GM10248 (cell line): ENCODE measurements around the gene SDHA.
"Not testable (repeated sequence)": the region's sequence is repeated elsewhere in the genome, so short reads cannot be mapped to it uniquely, and the experiment has no call there.

Experiments
- CTCF ChIA-PET: fragments of 300-600 bp; sonication (Branson Sonifier 250); formaldehyde crosslinking; extraction: SDS; loops from one replicate; lab custom pipeline; 2021; ENCODE audit warnings: antibody characterized with exemption; lab: Yijun Ruan, JAX
- POLR2A ChIA-PET: fragments of 350-650 bp; sonication (Branson Sonifier 250); formaldehyde crosslinking; extraction: SDS; loops from one replicate; lab custom pipeline; 2020; ENCODE audit warnings: antibody characterized with exemption; lab: Yijun Ruan, JAX
- DNase-seq: peaks from one replicate; pipeline ENCODE4 v3.0.0; 2012; ENCODE audit errors: extremely low spot score
- TF ChIP-seq, protein P1 (sequence below): IDR thresholded peaks from 2 replicates; pipeline ENCODE4 v1.5.1; 2012; ENCODE audit warnings: mild to moderate bottlenecking, low read depth; ENCODE audit errors: extremely low read depth, missing control alignments, control extremely low read depth

SDHA gene

GRCh38 chr5:231661-232060, 13.5 kb downstream of the SDHA start:
- TF ChIP-seq, protein P1, sequence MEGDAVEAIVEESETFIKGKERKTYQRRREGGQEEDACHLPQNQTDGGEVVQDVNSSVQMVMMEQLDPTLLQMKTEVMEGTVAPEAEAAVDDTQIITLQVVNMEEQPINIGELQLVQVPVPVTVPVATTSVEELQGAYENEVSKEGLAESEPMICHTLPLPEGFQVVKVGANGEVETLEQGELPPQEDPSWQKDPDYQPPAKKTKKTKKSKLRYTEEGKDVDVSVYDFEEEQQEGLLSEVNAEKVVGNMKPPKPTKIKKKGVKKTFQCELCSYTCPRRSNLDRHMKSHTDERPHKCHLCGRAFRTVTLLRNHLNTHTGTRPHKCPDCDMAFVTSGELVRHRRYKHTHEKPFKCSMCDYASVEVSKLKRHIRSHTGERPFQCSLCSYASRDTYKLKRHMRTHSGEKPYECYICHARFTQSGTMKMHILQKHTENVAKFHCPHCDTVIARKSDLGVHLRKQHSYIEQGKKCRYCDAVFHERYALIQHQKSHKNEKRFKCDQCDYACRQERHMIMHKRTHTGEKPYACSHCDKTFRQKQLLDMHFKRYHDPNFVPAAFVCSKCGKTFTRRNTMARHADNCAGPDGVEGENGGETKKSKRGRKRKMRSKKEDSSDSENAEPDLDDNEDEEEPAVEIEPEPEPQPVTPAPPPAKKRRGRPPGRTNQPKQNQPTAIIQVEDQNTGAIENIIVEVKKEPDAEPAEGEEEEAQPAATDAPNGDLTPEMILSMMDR: no peak
- ChIA-PET POLR2A (no interaction called here), CTCF (interaction anchor here (0.8 kb wide), 1 partner anchor 13 kb away, joined by 3 read pairs; the partner anchor contains the start of genes CCDC127 and SDHA)
- DNase-seq: no peak

GRCh38 chr5:233426-233825, 15.3 kb downstream of the SDHA start:
- POLR2A ChIA-PET, DNase-seq: not testable (repeated sequence)
- CTCF ChIA-PET: interaction anchor here (1.3 to 1.5 kb wide), 2 partner anchors 11 to 51 kb away, joined by 3 read pairs; no protein-coding TSS in a partner anchor

DNA sequence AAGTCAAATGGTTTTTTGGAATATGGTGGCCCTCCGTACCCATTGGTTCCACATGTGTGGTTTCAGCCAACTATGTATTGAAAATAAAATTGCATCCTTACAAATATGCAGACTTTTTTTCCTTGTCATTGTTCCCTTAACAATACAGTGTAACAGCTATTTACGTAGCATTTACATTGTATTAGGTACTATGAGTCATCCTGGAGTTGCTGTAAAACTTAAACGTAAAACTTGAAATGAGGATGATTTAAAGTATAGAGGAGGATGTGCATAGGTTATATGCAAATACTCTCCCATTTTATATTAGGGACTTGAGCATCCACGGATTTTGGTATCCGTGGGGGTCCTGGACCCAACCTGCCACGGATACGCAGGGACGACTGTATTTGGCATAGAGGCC, 16.3 kb downstream of the SDHA start:
- TF ChIP-seq, protein P1: no peak
- POLR2A ChIA-PET: interaction anchor here (0.6 to 0.7 kb wide), 2 partner anchors 121 to 275 kb away, joined by 4 read pairs; no protein-coding TSS in a partner anchor
- DNase-seq: no peak
- CTCF ChIA-PET: no interaction called here

GRCh38 chr5:235527-235926, 17.4 kb downstream of the SDHA start:
- CTCF ChIA-PET: interaction anchor here (1.2 kb wide), 1 partner anchor 8 kb away, joined by 3 read pairs; no protein-coding TSS in a partner anchor
- DNase-seq, POLR2A ChIA-PET: not testable (repeated sequence)

GRCh38 chr5:237931-238330, 19.8 kb downstream of the SDHA start:
- POLR2A ChIA-PET, CTCF ChIA-PET, DNase-seq: not testable (repeated sequence)

GRCh38 chr5:240550-240949, 22.4 kb downstream of the SDHA start:
- POLR2A ChIA-PET, DNase-seq, CTCF ChIA-PET: not testable (repeated sequence)

- CTCF ChIA-PET: not testable (repeated sequence)
These were observed 23.0 kb downstream of the SDHA start for GRCh38 chr5:241045-241669.

GRCh38 chr5:243683-244367, 25.7 kb downstream of the SDHA start:
- DNase-seq, POLR2A ChIA-PET, CTCF ChIA-PET: not testable (repeated sequence)

More at GRCh38 chr5:241045-241669, 23.0 kb downstream of the SDHA start:
- POLR2A ChIA-PET, DNase-seq: not testable (repeated sequence)

DNA sequence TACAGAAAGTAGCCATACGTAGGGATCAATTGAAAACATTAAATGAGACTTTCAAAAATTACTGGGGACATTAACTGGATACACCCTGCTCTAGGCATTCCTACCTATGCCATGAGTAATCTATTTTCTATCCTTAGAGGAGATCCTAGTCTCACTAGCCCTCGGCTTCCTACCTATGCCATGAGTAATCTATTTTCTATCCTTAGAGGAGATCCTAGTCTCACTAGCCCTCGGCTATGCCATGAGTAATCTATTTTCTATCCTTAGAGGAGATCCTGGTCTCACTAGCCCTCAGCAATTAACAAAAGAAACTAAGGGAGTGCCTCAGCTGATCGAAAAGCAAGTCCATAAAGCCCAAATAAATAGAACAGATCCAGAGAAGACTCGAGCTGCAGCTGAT, 27.6 kb downstream of the SDHA start:
- CTCF ChIA-PET, POLR2A ChIA-PET, DNase-seq: not testable (repeated sequence)

DNA sequence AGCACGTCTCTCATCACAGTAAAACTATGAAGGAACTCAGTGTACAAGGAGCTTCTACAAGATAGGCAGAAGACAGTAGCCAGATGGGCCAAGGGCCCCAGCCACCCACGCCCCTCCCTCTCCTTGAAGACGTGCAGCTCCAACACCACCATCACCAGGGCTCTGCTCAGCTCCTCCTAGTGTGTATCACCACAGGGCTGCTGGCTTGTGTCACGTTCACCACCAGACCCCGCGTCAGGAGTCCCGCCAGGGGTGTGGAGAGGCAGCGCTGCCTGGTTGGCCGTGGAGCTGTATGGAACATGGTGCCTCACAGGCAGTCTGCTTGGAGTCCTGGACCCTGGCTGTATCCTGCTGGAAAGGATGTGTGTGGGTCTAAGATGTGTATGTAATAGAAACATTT, 32.3 kb downstream of the SDHA start:
- POLR2A ChIA-PET, CTCF ChIA-PET, DNase-seq: not testable (repeated sequence)

DNA sequence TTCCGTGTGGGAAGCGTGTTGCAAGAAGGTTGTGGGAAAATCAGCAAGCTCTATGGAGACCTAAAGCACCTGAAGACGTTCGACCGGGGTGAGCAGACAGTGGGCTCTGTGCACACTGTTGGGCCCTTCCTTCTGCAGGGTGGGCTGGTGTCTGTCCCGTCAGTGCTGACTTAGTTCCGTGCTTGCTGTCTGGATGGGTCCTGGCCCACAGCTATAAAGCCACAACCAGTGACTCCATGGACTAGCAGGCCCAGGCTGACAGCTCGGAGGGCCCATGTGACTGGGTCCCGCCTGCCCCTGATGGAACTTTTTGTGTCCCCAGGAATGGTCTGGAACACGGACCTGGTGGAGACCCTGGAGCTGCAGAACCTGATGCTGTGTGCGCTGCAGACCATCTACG, 32.9 kb downstream of the SDHA start:
- POLR2A ChIA-PET, CTCF ChIA-PET, DNase-seq: not testable (repeated sequence)

DNA sequence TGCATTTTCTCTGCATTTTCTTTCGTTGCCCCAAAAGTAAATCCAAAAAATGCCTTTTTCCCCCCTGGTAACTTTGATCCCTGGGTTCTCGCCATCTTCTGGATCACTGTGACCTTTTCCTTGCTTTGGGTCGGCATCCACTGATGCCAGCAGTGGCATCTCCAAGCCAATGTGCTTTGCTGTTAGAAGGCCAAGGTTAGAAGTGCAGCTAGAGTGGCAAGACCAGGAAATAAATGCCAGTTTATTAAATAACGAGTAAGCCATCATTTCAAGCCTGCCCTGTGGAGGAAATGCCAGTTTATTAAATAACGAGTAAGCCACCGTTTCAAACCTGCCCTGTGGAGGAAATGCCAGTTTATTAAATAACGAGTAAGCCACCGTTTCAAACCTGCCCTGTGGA, 33.4 kb downstream of the SDHA start:
- CTCF ChIA-PET, DNase-seq, POLR2A ChIA-PET: not testable (repeated sequence)

GRCh38 chr5:251975-252374, 33.9 kb downstream of the SDHA start:
- POLR2A ChIA-PET, DNase-seq, CTCF ChIA-PET: not testable (repeated sequence)
